Endometrium (tissue), 2 donors: ENCODE measurements around the gene HNRNPR.

Experiments used
- FAIRE-seq: peaks from 2 replicates; lab custom pipeline; 2012; peaks lifted over from hg19 to GRCh38; lab: Jason Lieb, UNC
- donor health status: control.
- donor health status: control.

The HNRNPR gene

GRCh38 chr1:23368562-23369334 is 24.7 kb upstream of the HNRNPR start:
- FAIRE-seq: no peak

- peak; percentile 95 for FAIRE-seq
Observed at GRCh38 chr1:23367791-23368561, 23.9 kb upstream of the HNRNPR start.

- no peak for FAIRE-seq
Observed at GRCh38 chr1:23367451-23367790, 23.3 kb upstream of the HNRNPR start.

DNA sequence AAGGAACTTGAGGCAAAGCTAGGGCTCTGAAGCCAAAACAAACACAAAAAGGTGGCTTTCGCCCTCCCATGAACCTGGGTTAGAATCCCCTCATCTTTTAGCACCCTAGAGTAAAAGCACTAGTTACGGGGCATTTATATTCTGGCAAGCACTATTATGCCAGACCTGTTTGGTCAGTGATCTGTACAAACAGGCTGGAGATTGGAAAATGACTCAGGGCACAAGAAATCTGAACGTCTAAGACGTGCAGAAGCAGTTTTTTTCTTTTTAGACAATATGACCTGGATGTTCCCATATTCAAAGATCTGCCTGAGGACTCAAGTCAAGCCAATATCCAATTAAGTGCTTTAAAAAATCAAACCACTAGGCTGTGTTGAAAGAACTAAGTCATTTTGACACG is 22.5 kb upstream of the HNRNPR start:
- no peak for FAIRE-seq

- no peak for FAIRE-seq
Observed at GRCh38 chr1:23366146-23366545, 22.1 kb upstream of the HNRNPR start.

DNA sequence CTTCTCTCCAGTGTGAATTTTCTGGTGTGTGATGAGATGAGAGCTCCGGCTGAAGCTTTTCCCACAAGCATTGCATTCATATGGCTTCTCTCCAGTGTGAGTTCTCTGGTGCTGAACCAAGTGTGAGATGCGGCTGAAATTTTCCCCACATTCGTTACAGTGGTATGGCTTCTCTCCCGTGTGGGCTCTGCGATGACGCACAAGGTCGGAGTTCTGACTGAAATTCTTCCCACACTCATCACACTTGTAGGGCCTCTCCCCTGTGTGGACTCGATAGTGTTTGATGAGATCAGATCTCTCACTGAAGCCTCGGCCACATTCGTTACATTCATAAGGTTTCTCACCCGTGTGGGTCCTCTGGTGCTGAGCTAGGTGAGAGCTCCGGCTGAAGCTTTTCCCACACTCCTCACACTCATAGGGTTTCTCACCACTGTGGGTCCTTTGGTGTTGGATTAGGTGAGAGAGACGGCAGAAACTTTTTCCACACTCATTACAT is 18.2 kb upstream of the HNRNPR start:
- no peak for FAIRE-seq

GRCh38 chr1:23358310-23358875 is 14.3 kb upstream of the HNRNPR start:
- FAIRE-seq: no peak

DNA sequence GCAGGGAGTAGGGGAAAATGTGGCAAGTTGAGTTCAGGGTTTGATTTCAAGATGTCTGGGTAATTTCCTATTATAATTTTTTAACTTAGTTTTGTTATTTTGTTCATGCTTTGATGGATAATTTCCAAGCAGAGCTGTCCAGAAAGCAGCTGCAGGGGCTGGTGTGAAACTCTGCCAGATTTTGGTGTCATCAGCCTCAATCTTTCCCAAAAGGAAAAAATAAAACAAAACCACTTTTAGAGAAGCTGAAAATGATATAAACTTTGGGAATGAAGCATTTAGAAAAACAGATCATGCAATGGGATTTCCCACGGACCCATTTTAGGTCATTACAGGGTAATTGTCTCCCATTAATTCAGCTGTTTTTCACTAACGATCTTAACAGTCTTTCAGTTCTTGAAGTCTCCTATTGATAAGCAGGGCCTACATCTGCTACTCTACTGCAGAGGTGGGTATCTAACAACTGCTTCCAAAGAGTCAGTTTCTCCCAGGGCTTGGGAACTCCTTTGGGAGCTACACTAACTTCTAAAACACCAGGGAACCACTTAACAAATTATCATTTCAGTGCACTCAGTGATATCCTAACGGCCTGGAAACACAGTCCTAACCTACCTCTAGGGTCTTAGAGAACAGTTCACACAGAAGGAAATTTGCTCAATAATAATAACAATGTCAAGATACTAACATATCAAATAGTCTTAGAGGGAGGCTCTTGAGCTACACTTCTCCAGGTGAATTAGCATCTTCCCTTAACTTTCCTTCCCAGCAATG is 13.2 kb upstream of the HNRNPR start:
- FAIRE-seq: no peak

- no peak for FAIRE-seq
Observed at GRCh38 chr1:23356471-23357137, 12.5 kb upstream of the HNRNPR start.

DNA sequence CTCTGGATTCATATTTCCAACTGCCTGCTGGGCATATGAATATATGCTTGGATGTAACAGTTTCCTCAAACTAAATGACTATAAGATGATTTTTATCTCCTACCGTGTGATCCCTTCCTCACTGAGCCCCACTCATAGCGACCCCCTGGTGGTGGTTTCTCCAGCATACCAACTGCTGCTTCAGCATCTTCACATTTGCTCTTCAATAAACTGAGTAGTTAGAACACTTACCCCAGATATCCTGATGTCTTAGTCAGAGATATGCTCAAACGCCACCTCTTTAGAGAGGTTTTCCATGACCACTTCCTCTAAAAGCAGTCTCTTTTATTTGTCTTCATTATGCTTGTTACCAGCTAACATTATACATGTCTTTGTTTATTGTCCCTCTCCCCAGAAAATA is 10.2 kb upstream of the HNRNPR start:
- FAIRE-seq: no peak

DNA sequence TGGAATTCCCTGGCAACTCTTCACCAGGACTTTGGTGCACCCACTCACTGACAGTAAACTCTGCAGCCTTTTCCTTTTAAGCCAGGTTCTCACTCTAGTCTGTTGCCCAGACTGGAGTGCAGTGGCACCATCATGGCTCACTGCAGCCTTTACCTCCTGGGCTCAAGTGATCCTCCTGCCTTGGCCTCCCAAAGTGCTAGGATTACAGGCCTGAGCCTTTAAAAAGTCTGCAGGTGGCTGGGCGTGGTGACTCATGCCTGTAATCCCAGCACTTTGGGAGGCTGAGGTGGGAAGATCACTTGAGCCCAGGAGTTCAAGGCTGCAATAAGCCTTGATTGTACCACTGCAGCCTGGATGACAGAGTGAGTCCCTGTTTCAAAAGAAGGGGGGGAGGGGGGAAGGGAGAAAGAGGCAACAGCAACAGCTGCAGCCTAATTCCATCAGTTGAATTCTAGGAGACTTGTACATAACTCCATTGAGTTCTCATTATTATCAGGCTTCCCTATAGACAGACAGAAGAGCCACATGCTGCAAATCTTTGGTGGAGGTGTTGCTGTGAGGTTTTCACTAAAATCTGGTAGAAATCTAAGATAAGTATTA is 8.1 kb upstream of the HNRNPR start:
- FAIRE-seq: no peak

DNA sequence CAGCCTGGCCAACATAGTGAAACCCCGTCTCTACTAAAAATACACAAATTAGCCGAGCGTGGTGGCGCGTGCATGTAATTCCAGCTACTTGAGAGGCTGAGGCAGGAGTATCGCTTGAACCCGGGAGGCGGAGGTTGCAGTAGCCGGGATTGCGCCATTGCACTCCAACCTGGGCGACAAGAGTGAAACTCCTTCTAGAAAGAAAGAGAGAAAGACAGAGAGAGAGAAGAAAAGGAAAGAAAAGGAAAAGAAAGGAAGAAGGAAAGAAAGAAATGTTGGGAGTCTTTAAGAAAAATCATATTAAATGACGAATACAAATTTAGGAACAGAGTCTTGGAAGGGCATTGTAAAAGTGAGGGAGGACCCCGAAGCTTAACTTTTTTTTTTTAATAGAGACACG is 1.8 kb upstream of the HNRNPR start:
- FAIRE-seq: no peak

DNA sequence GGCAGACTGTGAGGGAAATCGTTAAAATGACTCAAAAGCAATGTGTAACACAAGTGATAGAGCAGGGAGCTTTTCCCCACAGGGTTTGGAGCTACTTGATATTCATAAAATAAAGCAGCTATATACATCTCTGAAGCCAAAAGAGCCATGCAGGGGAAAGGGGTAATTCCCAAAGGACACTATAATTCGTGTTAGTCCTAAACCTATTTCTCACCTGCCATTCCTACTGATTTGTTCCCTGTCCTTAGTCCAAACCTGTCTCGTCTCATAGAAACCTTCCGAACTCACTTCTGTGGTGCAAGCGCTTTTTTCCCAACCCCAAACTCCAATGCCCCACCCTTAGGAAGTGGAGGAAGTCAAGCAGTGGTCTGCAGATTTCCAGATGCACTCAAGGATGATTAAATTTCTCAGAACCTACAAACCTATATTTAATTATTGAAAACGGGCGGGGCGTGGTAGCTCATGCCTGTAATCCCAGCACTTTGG is 946 bp upstream of the HNRNPR start:
- FAIRE-seq: peak; percentile 12

DNA sequence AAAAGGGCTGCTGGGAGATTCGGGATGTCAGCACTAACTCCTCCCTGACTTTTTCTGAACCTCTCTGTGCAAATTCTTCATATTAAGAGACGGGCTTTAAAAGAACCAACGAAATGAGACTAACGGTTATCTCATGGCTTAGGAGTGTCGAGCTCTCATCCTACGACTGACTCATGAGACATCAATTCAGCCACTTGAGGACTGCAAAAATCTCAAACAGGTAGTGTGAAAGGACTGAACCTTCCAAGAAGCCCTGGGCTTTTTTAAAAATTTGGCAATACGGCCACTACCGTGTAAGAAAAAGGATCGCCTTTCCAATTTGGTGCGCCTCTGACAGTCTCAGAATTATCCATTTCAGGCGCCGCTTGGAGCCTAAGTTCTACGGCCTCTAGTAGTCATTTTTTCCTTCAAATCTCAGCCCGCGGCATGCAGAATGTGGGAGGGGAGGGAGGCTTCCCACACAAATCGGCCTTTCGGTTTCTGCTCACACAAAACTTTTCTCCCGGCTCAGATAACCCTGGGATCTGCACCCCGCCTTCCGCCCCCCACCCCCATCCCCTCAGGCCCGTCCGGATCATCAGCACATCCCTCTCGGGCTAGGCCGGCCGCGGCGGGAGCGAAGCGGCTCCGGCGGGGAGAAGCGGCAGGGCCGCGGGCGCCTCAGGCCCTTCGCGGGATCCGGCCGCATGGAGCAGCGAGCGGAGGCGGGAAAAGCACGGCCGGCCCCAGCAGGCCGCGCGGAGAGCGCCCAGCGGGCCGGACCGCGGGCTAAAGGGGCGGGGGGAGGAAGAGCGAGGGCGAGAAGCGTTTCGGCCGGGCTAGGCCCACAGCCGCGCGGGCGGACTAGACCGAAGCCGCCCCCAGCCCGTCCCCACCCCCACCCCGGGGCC is 618 bp downstream of the HNRNPR start:
- FAIRE-seq: no peak

DNA sequence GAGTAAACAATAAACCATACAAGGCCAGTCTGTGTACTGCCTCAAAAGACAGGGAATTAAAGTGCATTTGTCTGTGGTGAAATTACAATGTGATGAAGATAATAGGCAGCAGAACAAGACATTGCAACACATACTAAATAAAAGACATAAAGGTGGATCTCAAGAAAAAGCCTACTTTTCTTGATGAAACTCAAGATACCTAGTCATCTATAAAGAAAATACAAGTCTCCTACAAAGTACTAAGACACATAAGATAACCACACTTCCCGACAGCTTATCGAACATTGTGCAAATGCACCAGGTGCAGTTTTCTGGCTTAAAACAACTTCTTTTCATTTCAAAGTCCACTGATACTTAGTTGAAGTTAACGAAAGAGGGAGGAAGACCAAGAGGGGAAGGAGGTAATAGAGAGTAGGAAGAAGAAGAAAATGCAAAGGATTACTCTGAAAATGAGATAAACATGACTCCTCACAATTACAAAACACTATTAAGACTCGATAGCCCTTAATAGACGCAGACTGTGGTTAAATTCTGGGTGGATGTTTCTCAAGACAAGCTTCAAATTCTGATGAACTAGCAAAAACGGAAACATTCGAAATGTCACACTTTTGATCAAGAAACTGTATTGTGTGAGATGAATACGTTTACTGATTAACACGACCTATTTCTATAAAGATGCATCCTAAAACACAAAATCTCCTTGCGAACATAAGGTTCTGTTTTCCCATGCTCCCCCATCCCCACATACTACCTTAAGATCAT is 2.0 kb downstream of the HNRNPR start:
- FAIRE-seq: no peak

DNA sequence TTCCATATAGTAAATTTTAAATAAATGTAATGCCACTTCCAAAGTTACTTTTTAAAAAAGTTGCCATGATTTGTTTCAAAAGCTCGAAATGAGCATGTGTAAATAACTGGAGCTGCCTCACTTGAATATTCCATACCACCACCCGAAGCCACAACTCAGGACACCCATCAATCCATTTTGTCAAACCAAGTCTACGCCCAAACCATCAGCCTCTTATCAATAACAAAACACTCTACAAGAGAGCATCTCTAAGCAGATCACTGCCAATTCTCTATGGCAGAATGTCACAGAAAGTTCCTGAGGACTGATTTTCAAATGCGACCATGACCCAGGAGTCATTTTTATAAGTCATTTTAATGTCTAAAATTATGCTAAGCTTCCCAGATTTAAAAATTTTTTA is 4.5 kb downstream of the HNRNPR start:
- FAIRE-seq: no peak

DNA sequence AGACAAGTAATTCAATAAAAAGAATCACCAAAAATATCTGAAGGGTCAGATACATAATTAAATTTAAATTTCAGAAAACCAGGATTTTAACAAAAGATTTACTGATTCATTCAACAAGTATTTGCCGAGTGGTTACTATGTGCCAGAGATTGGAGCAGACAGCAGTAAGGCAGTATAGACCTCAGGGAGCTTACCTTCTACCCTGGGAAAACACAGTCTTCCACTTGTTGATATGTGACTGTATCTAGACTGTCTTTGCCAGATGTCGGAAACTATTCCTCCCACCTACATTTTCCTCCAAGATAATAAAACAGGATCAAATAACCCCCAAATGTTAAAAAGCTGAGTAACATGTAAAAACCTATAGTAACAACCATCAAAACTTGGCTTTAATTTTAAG is 6.2 kb downstream of the HNRNPR start:
- peak; percentile 39 for FAIRE-seq

GRCh38 chr1:23331713-23332112 is 12.4 kb downstream of the HNRNPR start:
- no peak for FAIRE-seq

GRCh38 chr1:23330846-23331245 is 13.2 kb downstream of the HNRNPR start:
- no peak for FAIRE-seq

- FAIRE-seq: no peak
Observed at GRCh38 chr1:23325393-23325792, 18.7 kb downstream of the HNRNPR start.
